Myocyte (in vitro differentiated cells): ENCODE data around the gene BEST2. TPM values are rescaled to one million over a fixed set of nuclear protein-coding genes. Genes with fewer than 3 reads are reported as not detected.

Source experiments
- DNase-seq: peaks from one replicate; pipeline ENCODE4 v3.0.0-alpha.2; 2012; ENCODE audit warnings: low read depth
- total RNA-seq: library from RNA; depleted of rRNA; stranded (reverse); fragments of >200 nt; gene quantifications from 2 replicates; pipeline ENCODE4 v1.2.3, GENCODE V29; 2014

BEST2 gene
- total RNA-seq, 1 donor from 2014 or later, result 0.24 TPM

GRCh38 chr19:12730064-12730463 lies 21.5 kb upstream of the BEST2 start:
- DNase-seq, result no peak

DNA sequence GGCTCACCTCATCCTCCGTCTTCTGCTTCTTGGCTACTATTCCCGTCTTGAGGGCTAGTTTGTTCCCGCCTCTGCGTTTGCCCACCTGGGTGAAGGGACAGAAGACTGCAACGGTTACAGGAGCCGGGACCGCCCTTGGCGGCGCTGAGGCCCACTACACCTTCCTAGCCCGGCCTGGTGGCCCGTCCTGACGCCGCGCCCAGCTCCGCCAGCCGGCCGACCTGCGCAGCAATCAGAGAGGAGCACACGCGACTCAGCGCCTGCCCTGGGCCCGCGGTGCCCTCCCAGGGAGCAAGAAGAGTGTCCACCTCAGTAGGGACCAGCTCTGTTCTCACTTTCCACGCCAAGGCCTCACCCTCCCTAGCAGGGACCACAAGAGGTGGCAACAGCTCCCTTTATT lies 20.3 kb upstream of the BEST2 start:
- no peak for DNase-seq

GRCh38 chr19:12733369-12734214 lies 18.0 kb upstream of the BEST2 start:
- peak; percentile 69 for DNase-seq

GRCh38 chr19:12736995-12737834 lies 14.4 kb upstream of the BEST2 start, which contains the start of gene GET3:
TSS of gene GET3 (plus strand) at chr19:12737497. CDS start at chr19:12737506, 9 bp downstream.
- peak; percentile 99 for DNase-seq

GRCh38 chr19:12737835-12738351 lies 13.7 kb upstream of the BEST2 start:
- no peak for DNase-seq

DNA sequence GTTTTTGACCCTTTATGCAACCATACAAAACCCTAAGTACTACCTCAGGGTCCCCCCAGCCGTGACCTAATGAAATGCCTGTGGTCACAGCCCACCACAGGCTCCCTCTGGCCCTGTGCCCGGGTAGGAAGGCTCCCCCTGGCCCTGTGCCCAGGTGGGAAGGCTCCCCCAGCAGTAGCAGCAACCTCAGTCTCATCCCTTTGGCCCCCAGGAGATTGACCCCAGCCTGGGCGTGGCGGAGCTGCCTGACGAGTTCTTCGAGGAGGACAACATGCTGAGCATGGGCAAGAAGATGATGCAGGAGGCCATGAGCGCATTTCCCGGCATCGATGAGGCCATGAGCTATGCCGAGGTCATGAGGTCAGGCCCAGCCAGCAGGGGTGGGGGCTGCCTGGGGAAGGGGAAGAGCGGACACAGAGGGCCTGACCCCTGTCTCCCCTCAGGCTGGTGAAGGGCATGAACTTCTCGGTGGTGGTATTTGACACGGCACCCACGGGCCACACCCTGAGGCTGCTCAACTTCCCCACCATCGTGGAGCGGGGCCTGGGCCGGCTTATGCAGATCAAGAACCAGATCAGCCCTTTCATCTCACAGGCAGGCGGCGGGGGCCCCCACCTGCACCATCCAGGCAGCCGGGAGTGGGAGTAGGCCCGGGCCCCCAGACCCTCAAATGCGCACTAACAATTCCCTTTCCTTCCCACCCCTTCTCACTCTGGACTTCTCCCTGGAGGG lies 6.3 kb upstream of the BEST2 start:
- DNase-seq, result peak; percentile 31

GRCh38 chr19:12748489-12748888 lies 3.1 kb upstream of the BEST2 start:
- no peak for DNase-seq

DNA sequence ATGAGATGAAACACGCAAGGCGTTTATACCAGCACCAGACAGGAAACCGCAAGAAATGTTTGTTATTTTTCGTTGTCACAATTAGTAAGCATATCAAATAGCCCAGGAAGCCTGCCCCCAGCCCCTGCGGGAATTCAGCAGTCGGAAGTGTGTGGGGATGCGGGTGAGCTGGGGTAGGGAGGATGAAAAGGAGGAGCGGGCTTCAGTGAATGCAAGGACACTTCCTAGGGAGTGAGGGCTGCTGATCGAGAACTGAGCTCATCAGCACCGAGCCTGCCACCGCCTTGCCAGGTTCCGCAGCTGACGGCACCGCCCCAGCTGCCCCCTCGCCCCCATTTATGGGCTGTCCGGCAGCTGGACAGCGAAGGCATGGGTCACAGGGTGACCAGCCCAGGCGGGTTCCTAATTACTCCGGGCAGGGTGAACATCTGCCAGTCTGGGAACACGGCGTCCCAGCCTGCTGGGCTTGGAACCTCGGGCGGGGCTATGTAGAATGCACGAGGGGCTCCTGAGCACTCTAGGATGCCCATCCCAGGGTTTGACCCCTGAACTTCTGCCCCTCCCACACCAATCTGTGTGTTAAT lies 1.6 kb upstream of the BEST2 start:
- DNase-seq, result peak; percentile 77

- peak; percentile 34 for DNase-seq
Measured at GRCh38 chr19:12750851-12751250, 740 bp upstream of the BEST2 start.

DNA sequence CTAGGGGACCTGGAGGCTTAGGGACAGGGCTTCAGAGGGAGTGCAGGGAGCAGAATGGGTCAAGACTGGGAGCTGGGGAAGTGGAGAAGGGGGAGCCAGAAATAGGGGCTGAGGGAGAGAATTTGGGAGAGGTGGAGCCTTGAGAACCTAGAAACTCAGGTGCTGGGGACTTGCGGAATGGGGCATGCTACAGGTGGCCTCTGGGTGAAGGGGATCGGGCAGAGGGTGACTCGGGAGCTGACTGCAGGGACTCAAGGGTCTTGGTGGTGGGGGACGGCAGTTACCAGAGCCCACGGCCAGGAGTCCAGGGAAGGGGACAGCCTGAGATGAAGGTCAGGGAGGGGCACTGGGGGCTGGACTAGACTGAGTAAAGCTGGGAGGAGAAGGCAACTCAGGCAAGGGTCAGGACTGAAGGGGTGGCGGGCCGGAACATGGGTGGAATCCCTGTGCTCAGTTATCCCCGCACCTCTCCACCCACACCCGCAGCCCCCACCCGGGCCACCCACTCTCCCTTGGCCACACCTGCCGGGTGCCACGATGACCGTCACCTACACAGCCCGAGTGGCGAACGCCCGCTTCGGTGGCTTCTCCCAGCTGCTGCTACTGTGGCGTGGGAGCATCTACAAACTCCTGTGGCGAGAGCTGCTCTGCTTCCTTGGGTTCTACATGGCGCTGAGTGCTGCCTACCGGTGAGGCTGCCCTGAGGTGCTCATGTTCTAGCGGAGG lies 628 bp downstream of the BEST2 start:
- DNase-seq, result no peak

DNA sequence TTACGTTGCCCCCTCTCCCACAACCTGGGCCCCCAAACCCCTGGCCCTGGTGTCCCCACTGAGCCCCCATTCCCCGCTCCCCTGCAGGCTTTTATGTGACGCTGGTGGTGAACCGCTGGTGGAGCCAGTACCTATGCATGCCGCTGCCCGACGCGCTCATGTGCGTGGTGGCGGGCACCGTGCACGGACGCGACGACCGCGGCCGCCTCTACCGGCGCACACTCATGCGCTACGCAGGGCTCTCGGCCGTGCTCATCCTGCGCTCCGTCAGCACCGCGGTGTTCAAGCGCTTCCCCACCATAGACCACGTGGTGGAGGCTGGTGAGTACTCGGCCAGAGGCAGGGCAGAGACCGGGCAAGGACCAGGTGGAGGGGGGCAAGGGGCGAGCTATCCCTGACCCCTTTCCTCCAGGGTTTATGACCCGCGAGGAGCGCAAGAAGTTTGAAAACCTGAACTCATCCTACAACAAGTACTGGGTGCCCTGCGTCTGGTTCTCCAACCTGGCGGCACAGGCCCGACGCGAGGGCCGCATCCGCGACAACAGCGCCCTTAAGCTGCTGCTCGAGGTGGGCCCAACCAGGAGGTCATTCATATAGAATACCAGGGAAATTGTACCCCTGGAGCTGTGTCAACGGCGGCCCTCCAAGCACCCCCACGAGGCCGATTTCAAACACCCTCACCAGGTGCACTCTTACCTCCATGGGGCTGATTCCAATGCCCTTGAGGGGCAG lies 3.0 kb downstream of the BEST2 start:
- no peak for DNase-seq

GRCh38 chr19:12756150-12756883 lies 4.7 kb downstream of the BEST2 start:
- no peak for DNase-seq

DNA sequence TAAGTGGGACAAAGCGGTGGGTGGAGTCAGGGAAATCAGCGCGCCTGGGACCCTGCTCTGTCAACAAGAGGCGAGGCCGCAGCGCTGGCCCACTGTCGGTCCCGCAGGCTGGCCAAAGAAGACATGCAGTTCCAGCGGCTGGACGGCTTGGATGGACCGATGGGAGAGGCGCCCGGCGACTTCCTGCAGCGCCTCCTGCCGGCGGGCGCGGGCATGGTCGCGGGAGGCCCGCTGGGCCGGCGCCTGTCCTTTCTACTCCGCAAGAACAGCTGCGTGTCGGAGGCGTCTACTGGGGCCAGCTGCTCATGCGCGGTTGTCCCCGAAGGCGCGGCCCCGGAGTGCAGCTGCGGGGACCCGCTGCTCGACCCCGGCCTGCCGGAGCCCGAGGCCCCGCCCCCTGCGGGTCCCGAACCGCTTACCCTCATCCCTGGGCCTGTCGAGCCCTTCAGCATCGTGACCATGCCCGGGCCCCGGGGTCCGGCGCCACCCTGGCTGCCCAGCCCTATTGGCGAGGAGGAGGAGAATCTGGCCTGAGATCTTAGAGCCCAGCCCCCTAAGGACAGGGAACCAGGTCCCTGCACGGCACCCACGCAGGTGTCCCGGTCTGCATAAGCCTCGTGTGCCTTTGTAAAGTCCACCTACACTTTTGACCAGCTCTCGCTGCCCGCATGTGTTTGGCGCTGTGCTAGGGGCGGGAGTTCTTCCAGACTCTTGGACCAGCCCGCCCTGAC lies 6.1 kb downstream of the BEST2 start:
- peak; percentile 88 for DNase-seq

- DNase-seq, result no peak
Measured at GRCh38 chr19:12759686-12760085, 8.1 kb downstream of the BEST2 start.

DNA sequence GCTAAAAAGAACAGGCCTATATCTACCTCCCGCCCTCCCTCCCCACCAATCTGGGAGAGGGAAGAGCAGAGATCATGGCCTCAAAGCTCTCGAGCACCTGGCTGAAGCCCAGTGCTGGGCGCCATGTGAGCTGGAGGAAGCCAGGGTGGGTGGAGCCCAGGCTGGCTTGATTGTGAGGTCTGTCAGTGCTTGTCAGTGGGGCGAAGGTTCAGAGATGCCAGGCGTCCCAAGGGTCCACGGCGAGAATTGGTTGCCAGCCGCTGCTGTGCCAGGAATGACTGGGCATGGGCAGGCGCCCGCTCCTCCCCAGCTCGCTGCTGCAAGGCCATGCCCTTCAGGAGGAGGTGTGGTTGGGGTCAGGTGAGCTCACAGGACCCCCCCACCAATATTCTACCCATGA lies 11.5 kb downstream of the BEST2 start:
- no peak for DNase-seq

DNA sequence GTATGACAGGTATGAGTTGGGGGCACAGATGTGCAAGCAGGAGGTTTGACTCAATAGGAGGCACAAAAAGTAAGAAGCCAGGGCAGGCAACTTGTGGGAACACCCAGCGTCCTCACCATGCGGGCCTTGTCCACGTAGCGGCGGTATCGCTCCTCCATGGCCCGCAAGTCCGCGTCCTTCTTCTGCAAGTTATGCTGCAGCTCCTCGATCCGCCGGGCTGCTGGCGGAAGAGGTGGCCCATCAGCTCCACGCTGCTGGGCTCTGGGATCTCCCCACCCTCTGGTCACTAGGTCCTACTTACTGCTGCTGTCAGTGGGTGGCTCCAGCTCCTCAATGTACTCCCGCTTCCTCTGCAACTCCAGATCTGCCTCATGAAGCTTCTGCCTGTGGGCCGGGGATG lies 13.1 kb downstream of the BEST2 start:
- no peak for DNase-seq

GRCh38 chr19:12766051-12766521 lies 14.5 kb downstream of the BEST2 start:
- DNase-seq, result peak; percentile 87

DNA sequence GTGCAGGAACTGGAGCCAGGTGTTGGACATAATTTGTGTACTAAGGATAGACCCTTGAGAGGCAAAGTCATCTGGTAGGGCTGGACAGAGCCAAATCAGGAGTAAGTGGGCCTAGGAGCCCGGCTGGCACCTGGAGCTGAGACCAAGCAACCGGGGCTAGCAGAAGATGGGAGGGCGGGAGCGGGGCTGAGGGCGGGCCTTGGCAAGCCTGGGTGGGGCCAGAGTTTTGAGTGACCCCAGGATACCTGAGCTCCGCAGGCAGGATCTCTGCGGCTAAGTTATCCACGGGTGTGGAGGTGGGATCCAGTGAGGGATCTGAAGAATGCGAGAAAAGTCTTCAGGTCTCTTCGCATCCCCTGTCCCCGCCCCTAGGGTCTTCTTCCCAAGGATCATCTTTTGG lies 15.6 kb downstream of the BEST2 start:
- no peak for DNase-seq
